ENCODE data around the gene RAD9A. TPM values are rescaled to one million over a fixed set of nuclear protein-coding genes. Genes with fewer than 3 reads are reported as not detected.

The RAD9A gene
- total RNA-seq, 1 experiment from 2014 or later: 43.0 TPM

DNA sequence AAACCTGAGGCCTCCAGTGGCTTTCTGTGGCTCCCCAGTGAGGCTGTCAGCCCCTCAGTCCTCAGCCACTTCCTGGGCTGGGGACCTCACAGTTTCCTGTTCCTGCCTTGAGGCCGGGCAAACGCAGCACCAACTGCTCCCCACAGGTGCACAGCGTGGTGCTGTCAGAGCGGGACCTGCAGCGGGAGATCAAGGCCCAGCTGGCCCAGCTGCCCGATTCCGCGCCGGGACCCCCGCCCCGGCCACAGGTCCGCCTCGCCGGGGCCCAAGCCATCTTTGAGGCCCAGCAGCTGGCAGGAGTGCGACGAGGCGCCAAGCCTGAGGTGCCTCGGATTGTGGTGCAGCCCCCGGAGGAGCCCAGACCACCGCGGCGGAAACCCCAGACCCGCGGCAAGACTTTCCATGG, 17.5 kb downstream of the RAD9A start:
- no TSS peak for BruUV-seq (replicated peaks)
- Histone ChIP-seq H3K27ac (ENCODE audit: low read depth, low read length, poor library complexity, severe bottlenecking) (no peak overlapping the region), H3K4me1 (ENCODE audit: insufficient read depth, low read length, poor library complexity, severe bottlenecking) (no peaks in the 10 kb centered on the region), H3K36me3 (ENCODE audit: insufficient read depth, low read length, poor library complexity, severe bottlenecking) (no peaks in the 10 kb centered on the region), H3K9me3 (ENCODE audit: low read depth, low read length, poor library complexity, severe bottlenecking) (no peaks in the 10 kb centered on the region), H3K27me3 (replicated peaks; ENCODE audit: insufficient read depth, low read depth, low read length, poor library complexity) (no peaks in the 10 kb centered on the region), H3K4me3 (ENCODE audit: low read depth, low read length, poor library complexity, severe bottlenecking) (no peak overlapping the region)
- ChIA-PET POLR2A (ENCODE audit: low non-redundant PET) (no interaction called here), CTCF (no interaction called here)
- intact Hi-C loops (cut with micrococcal nuclease; ENCODE audit: unreplicated experiment): no loop called here
- no peak for DNase-seq (ENCODE audit: low spot score)
- TF ChIP-seq, protein P1, sequence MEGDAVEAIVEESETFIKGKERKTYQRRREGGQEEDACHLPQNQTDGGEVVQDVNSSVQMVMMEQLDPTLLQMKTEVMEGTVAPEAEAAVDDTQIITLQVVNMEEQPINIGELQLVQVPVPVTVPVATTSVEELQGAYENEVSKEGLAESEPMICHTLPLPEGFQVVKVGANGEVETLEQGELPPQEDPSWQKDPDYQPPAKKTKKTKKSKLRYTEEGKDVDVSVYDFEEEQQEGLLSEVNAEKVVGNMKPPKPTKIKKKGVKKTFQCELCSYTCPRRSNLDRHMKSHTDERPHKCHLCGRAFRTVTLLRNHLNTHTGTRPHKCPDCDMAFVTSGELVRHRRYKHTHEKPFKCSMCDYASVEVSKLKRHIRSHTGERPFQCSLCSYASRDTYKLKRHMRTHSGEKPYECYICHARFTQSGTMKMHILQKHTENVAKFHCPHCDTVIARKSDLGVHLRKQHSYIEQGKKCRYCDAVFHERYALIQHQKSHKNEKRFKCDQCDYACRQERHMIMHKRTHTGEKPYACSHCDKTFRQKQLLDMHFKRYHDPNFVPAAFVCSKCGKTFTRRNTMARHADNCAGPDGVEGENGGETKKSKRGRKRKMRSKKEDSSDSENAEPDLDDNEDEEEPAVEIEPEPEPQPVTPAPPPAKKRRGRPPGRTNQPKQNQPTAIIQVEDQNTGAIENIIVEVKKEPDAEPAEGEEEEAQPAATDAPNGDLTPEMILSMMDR (conservative IDR thresholded peaks at IDR 0.05; ENCODE audit: low read depth, low read length): no peak
- TF ChIP-seq EZH2 (IDR thresholded peaks at IDR 0.05; ENCODE audit: borderline replicate concordance, low read depth, low read length, poor library complexity, severe bottlenecking): no peak

DNA sequence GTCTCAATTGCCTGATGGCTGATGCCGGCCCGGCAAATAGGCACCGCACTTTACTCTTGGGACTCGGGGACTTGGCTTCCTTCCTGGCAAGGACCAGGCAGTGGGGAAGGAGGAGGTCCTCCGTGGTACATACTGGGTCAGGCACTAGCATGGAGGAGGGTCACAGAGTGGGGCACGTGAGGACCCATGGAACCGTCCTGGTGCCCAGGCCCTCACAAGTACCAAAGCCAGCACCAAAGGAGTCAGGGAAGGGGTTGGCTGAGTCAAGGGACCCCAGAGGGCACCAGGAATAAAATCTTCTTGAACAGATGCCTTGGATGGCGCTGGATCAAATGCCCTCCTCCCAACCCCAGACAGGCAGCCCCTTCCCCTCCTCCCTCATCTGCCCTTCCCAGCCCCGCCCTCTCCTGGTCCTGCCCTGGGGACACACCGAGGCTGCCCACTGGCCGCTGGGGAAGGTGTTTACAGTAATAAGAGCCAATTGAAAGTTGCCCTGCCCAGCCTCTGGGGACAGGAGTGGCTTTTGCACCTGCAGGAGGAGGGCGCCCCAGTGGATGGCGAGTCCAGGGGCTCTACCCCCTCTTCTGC, 18.1 kb downstream of the RAD9A start:
- no peak for TF ChIP-seq EZH2 (IDR thresholded peaks at IDR 0.05; ENCODE audit: borderline replicate concordance, low read depth, low read length, poor library complexity, severe bottlenecking)
- TF ChIP-seq, protein P1 (conservative IDR thresholded peaks at IDR 0.05; ENCODE audit: low read depth, low read length): no peak
- Histone ChIP-seq H3K27ac (ENCODE audit: low read depth, low read length, poor library complexity, severe bottlenecking) (no peak overlapping the region), H3K4me1 (ENCODE audit: insufficient read depth, low read length, poor library complexity, severe bottlenecking) (no peaks in the 10 kb centered on the region), H3K36me3 (ENCODE audit: insufficient read depth, low read length, poor library complexity, severe bottlenecking) (no peaks in the 10 kb centered on the region), H3K27me3 (replicated peaks; ENCODE audit: insufficient read depth, low read depth, low read length, poor library complexity) (no peaks in the 10 kb centered on the region), H3K9me3 (ENCODE audit: low read depth, low read length, poor library complexity, severe bottlenecking) (no peaks in the 10 kb centered on the region), H3K4me3 (ENCODE audit: low read depth, low read length, poor library complexity, severe bottlenecking) (no peak overlapping the region)
- ChIA-PET CTCF (no interaction called here), POLR2A (ENCODE audit: low non-redundant PET) (no interaction called here)
- no peak for DNase-seq (ENCODE audit: low spot score)
- intact Hi-C loops (cut with micrococcal nuclease; ENCODE audit: unreplicated experiment): no loop called here
- no TSS peak for BruUV-seq (replicated peaks)

DNA sequence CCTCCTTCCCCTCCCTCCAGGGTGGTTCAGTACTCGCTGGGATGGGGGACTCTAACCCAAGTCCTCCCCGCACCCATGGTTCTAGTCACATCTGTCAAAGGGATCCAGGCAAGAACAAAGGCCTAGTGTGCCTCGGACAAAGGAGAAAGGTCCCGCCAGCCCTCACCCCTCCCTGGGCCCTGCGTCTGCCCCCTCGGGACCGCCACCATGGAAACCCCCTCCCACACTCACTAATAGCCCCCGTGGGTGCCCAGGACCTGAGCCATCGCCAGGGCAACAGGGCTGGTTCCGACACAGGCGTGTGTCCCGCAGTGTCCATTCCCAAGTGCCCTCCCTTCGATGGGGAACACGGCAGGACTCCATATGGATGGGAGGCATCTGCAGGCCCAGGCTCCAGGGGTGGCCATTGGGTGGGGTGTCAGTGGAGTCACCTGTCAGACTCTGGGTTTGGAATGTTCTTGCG, 18.6 kb downstream of the RAD9A start:
- Histone ChIP-seq H3K27ac (ENCODE audit: low read depth, low read length, poor library complexity, severe bottlenecking) (no peak overlapping the region), H3K36me3 (ENCODE audit: insufficient read depth, low read length, poor library complexity, severe bottlenecking) (no peaks in the 10 kb centered on the region), H3K27me3 (replicated peaks; ENCODE audit: insufficient read depth, low read depth, low read length, poor library complexity) (no peaks in the 10 kb centered on the region), H3K9me3 (ENCODE audit: low read depth, low read length, poor library complexity, severe bottlenecking) (no peaks in the 10 kb centered on the region), H3K4me1 (ENCODE audit: insufficient read depth, low read length, poor library complexity, severe bottlenecking) (peaks cover 5% of the 10 kb centered on the region), H3K4me3 (ENCODE audit: low read depth, low read length, poor library complexity, severe bottlenecking) (no peak overlapping the region)
- ChIA-PET CTCF (no interaction called here), POLR2A (ENCODE audit: low non-redundant PET) (no interaction called here)
- BruUV-seq (replicated peaks): no TSS peak
- intact Hi-C loops (cut with micrococcal nuclease; ENCODE audit: unreplicated experiment): no loop called here
- DNase-seq (ENCODE audit: low spot score): no peak
- TF ChIP-seq EZH2 (IDR thresholded peaks at IDR 0.05; ENCODE audit: borderline replicate concordance, low read depth, low read length, poor library complexity, severe bottlenecking): no peak
- TF ChIP-seq, protein P1 (conservative IDR thresholded peaks at IDR 0.05; ENCODE audit: low read depth, low read length): no peak
